Measurements from ENCODE around the gene SDR42E1. TPM values are rescaled to one million over a fixed set of nuclear protein-coding genes. Genes with fewer than 3 reads are reported as not detected.
A peak's percentile ranks its signal among the peaks of the same experiment; 100 is the strongest.

The SDR42E1 gene
- total and polyA plus RNA-seq, 12 donors = 0.36 to 1.6 (median 1.0) TPM

DNA sequence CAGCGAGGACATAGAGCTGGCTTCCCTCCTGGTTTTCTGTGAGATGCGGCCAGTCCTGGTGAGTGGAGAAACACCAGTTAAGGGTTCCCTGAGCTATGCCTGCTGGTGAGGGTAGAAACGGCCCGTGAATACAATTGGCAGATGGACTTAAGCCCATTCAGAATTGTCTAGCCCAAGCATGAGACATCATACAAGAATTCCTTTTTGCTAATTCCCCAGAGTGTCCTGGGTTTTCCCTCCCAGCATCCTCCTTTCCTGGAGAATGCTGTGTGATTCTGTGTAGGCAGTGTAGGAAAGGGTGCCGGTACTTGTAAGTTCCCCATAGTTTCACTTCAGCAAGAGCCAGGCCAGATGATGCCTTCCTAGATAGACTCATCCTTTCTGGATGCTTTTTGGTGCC lies 65.1 kb downstream of the SDR42E1 start:
- ATAC-seq (no peak), DNase-seq (no peak)
- H3K27me3 ChIP-seq = peaks cover 0 to 5% (median 0%) of the 10 kb centered on the region in 7 donors
- H3K4me1 ChIP-seq = no peaks in the 10 kb centered on the region
- no peak overlapping the region for H3K4me3 ChIP-seq
- 74 to 76% methylated on average over 5 of the region's 5 CpGs for WGBS, 2 donors
- no peak overlapping the region for H3K27ac ChIP-seq
- intact Hi-C loops (cut with DNase I) = loop anchor here in 2 of 10 donors (10.0 kb wide), 2 partner anchors 119 to 289 kb away; no protein-coding TSS in a partner anchor
- TF ChIP-seq, protein P1, sequence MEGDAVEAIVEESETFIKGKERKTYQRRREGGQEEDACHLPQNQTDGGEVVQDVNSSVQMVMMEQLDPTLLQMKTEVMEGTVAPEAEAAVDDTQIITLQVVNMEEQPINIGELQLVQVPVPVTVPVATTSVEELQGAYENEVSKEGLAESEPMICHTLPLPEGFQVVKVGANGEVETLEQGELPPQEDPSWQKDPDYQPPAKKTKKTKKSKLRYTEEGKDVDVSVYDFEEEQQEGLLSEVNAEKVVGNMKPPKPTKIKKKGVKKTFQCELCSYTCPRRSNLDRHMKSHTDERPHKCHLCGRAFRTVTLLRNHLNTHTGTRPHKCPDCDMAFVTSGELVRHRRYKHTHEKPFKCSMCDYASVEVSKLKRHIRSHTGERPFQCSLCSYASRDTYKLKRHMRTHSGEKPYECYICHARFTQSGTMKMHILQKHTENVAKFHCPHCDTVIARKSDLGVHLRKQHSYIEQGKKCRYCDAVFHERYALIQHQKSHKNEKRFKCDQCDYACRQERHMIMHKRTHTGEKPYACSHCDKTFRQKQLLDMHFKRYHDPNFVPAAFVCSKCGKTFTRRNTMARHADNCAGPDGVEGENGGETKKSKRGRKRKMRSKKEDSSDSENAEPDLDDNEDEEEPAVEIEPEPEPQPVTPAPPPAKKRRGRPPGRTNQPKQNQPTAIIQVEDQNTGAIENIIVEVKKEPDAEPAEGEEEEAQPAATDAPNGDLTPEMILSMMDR (IDR thresholded peaks at IDR 0.05) = no peak
- H3K9me3 ChIP-seq = peaks cover 0 to 12% (median 5%) of the 10 kb centered on the region in 11 donors
- peaks cover 0 to 93% (median 0%) of the 10 kb centered on the region in 9 donors for H3K36me3 ChIP-seq

DNA sequence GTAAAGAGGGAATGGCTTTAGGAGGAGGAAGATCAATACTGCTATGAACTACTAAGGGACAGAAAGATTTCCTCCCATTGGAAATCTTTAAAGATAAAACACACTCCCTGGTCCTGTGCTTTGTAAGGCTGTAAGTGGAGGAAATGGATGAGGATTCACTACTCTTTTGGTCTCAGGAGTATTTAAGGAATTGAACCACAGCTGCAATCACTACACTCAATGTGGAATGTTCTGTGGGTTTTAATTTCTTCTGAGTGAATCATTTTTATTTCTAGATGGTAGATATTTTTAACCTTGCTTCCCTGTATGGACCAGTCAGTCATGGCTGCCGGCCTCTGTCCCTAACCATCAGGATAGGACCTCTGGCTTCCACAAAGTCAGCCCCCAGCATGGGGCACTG lies 65.6 kb downstream of the SDR42E1 start:
- no peak for ATAC-seq
- Histone ChIP-seq H3K27ac (no peak overlapping the region), H3K9me3 (peaks cover 0 to 7% (median 0%) of the 10 kb centered on the region in 11 donors), H3K27me3 (peaks cover 0 to 5% (median 0%) of the 10 kb centered on the region in 7 donors), H3K36me3 (peaks cover 0 to 91% (median 0%) of the 10 kb centered on the region in 9 donors), H3K4me3 (no peak overlapping the region), H3K4me1 (no peaks in the 10 kb centered on the region)
- TF ChIP-seq, protein P1 (IDR thresholded peaks at IDR 0.05) = no peak
- DNase-seq = no peak
- intact Hi-C loops (cut with DNase I) = loop anchor here in 2 of 10 donors (10.0 kb wide), 2 partner anchors 119 to 289 kb away; no protein-coding TSS in a partner anchor
- WGBS, 2 donors = 85 to 96% methylated on average over 1 of the region's 1 CpG

DNA sequence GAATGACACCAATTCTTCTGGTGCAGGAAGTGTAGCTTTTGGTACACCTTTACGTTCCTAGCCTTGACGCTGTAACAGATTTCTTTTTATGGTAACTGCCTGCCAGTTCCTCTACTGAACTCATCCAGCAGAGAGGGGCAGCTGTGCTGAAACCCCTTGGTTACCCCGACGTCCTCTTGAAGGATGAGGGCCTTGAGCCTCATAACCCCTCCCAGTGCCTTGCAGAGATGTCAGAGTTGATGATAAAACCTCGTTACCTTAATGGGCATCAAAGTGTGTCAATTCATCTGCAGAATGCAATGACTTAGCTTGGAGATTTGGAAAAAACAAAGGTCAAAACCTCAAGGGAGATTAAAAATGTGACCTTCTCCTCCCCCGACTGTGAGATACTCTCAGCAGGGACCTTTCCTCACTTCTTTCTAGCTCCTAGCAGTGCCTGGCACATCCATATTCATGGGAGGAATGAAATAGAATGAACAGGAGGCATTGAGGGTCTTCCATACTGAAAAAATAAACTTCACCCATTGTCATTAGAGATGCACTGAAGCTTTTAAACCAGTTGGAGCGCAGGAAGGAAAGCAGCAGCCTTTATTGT lies 69.2 kb downstream of the SDR42E1 start:
- ATAC-seq = no peak
- H3K36me3 ChIP-seq = peaks cover 0 to 94% (median 0%) of the 10 kb centered on the region in 9 donors
- no peak for DNase-seq
- TF ChIP-seq, protein P1 (IDR thresholded peaks at IDR 0.05) = no peak
- intact Hi-C loops (cut with DNase I) = loop anchor here in 7 of 10 donors (5.0 to 10.0 kb wide), 5 partner anchors 120 to 293 kb away; no protein-coding TSS in a partner anchor
- no peak overlapping the region for H3K27ac ChIP-seq
- H3K9me3 ChIP-seq = no peaks in the 10 kb centered on the region
- H3K4me1 ChIP-seq = peaks cover 0 to 7% (median 0%) of the 10 kb centered on the region in 9 donors
- WGBS, 2 donors = 62 to 77% methylated on average over 7 of the region's 7 CpGs
- H3K4me3 ChIP-seq = no peak overlapping the region
- peaks cover 0 to 5% (median 0%) of the 10 kb centered on the region in 7 donors for H3K27me3 ChIP-seq

DNA sequence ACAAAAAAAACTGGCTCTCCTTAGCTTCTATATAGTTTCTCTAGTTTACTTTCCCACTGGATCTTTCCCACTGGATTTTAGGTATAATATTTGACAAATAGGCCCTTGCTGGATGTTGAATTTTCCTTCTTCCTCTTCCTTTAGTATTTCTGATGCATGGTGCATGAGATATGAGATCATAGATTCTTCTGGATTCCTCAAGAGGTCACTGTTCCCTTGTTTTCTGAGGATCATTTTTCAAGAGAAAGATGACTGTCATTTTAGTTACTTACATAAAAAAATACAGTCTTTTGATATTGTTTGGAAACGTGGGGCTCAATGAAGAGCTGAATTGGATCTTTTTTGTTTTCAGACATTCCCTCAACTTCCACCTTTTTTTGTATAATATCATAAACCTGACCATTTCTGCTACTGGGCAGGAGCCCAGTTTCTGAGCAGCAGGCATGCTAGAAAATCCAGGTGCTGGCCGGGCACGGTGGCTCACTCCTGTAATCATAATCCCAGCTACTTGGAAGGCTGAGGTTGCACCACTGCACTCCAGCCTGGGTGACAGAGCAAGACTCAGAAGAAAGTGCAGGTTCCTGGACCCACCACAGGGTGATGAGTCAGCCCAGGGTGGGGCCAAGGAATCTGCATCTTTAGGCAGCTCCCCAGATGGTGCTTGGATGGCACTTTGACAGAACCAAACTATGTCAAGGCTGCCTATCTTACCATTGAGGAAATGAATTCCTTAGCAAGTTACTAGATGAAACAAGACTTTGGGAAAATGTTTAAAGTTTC lies 70.3 kb downstream of the SDR42E1 start:
- no peak overlapping the region for H3K4me3 ChIP-seq
- no peak overlapping the region for H3K27ac ChIP-seq
- H3K27me3 ChIP-seq = peaks cover 0 to 5% (median 0%) of the 10 kb centered on the region in 7 donors
- H3K9me3 ChIP-seq = no peaks in the 10 kb centered on the region
- intact Hi-C loops (cut with DNase I) = loop anchor here in 8 of 10 donors (1.0 to 10.0 kb wide), 9 partner anchors 120 to 294 kb away; no protein-coding TSS in a partner anchor
- peaks cover 0 to 94% (median 0%) of the 10 kb centered on the region in 9 donors for H3K36me3 ChIP-seq
- no peak for DNase-seq
- ATAC-seq = peak in 1 of 8 donors; percentile 52
- TF ChIP-seq, protein P1 (IDR thresholded peaks at IDR 0.05) = peak; percentile 9 to 67 (median 55)
- WGBS, 2 donors = 37 to 38% methylated on average over 3 of the region's 3 CpGs
- H3K4me1 ChIP-seq = peaks cover 0 to 7% (median 0%) of the 10 kb centered on the region in 9 donors

Measured in heart right ventricle (tissue), 16 donors.